Activated CD8-positive, alpha-beta memory T cell treated with anti-CD3 and anti-CD28 coated beads, Interleukin-2, amount 50 U/mL, for 24 hours (primary cell): Measurements from ENCODE around the gene TOR1AIP2.

Experiments used
- DNase-seq: peaks from one replicate; pipeline ENCODE4 v3.0.0-alpha.2; 2020; ENCODE audit errors: extremely low read depth

Gene TOR1AIP2

DNA sequence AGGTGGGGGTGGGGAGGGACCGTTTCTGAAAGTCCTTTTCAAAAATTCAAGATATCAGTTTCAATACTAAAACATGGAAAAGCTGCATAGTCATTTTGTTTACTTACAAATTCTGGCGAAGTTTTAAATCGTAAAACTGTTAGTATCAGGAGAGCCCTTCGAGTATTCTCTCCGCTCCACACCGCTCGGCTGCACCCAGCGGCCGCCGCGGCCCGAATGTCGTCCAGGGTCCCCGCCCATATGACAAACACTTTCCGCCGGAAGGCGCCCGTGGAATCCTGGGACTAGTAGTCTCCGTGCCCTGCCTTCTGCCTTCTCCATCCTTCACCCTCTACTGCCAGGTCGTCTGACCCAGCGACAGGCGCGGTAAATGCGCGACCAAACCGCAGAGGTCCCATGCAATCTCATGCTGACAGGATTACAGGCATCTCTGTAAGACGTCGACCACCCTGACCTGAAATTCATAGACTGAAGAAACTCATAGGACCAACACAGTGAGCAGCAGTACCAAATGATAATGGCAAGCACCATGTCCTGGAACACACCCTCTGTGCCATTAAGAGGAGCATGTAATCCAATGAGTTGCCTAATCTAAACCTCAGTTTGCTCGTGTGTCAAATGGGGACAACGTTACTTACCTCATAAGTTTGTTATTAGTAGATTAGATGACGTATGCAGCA, at the start of gene TOR1AIP2:
TSS of gene TOR1AIP2 (minus strand) at position 218 of the 680 bp plus-strand sequence. CDS start 25,138 bp downstream, outside the sequence.
- DNase-seq = peak; percentile 76

DNA sequence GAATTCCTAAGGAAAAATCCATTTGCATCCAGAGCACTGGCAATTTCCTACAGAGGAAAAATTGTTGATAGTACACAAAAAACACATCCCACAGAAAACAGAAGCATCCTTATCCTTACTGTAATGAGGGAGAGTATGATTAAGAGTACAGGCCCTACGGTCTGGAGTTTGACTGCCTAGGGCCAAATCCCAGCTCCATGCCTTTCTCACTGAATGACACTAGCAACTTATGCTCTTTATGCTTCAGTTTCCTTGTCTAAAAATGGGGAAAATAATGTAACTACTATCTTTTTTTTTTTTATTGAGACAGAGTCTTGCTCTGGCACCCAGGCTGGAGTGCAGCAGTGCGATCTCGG, 49.2 kb upstream of the TOR1AIP2 start:
- no peak for DNase-seq

DNA sequence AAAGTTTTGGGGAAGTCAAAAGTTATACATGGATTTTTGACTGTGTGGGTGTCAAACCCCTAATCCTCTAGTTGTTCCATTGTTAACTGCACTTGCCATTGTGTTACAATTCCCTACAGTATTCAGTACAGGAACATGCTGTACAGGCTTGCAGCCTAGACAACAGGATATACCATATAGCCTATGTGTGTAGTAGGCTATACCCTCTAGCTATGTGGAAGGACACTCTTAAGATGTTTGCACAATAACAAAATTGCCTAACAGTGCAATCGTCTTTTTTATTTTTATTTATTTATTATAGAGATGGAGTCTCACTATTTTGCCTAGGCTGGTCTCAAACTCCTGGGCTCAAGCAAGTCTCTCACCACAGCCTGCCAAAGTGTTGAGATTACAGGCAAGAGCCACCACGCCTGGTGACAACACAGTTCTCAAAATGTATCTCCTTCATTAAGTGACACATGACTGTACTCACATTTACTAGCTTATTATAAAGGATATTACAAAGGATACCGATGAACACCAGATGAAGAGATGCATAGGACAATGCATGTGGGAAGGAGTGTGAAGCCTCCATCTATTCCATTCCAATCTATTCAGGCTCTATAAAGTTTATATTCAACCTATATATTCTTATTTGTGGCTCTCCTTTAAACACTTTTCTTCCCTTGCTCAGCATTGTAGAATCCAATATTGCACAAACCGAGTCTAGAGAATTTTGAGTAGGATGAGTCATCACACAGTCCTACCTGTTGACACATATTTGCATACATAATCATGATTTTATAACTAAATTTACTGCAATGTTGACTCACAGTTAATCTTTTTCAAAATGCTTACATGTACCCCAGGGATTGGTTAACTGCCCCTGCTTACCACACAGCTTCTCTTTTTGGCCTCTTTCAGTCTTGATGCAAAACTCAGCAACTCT, 48.6 kb upstream of the TOR1AIP2 start:
- no peak for DNase-seq

DNA sequence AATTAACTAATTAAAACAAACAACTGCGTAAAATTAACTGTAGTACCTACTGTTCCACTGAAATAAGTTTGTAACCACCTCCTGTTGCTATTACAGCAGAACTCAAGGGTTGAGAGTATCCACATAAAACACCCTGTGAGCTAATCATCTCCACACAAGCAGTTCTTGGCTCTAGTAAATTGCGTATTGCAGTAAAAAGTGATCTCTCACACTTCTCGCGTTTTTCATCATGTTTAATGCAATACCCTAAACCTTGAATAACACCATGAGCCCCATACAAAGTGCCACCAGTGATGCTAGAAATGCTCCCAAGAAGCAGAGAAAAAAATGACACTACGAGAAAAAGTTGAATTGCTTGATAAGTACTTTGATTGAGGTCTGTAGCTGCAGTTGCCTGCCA, 47.7 kb upstream of the TOR1AIP2 start:
- DNase-seq = no peak

DNA sequence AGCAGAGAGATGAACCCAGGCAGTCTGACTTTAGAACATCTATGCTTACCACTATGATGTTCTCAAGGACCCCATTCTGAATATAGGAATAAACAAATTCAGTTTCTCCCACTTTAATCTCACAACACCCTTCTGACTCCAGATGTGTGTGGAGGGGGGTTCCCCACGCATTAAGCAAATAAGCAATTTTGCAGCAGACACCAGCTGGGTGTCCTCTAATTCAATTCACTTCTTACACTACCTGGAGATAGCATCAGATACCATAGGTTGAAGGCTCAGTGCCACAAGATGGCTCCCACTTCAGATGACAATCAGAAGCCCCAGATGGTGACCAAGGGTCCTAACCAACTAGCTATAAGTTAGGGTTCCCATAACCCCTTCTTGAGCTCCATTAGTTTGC, 46.7 kb upstream of the TOR1AIP2 start:
- no peak for DNase-seq

DNA sequence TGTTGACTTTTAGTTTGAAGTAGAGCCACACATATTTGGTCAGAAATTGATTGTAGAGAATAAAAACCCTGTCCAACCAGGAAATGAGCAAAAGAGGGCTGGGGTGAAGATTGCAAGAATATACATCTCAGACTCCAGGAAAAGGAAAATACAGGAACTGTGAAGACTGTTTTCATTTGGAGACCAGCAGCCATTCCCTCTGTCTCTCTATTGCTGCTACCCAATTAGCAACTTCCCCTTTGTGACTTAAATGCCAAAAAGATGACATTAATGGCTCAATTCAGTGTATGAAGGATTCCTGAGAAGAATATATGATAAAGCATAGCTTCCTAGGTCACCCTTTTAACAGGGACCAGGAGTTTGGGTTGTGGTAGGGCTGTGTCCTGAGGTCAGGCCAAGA, 45.4 kb upstream of the TOR1AIP2 start:
- no peak for DNase-seq

DNA sequence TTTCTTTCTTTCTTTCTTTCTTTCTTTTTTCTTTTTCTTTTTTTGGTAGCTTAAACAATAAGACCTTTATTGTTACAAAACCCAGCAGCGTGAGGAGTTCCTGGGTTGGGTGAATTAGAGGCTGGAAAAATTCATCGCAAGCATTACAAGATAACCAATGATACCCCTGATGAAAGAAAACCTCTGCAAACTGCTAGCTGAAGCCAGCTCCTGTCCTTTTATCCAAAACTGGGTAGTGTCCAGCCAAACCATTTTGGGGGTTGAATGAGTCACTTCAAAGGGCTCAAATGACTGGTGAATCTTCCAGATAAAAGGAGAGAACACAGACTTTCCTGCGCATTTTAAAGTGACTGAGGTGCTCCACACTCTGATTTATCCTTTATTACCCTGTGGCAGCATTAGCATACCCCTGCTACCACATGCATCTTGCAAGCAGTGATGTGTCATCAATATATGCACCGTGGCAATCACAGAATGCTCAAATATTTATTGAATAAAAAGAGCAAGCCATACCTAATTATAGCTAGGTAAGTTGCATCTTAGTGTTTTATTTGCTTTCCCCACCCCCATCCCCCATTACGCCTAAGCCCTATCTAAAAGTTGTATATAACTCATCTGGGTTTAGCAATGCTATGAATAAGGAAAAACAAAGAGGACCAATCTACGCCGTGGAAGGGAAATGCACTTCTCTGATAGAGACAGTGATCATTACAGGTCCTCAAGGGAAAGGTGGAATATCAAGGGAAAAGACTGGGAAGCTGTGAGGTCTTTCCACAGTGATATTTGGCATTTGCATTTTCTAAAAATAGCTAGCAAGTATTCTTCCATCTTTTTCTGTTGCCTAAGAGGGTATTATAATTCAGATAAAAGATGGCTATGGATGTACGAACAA, 44.6 kb upstream of the TOR1AIP2 start:
- DNase-seq = no peak

DNA sequence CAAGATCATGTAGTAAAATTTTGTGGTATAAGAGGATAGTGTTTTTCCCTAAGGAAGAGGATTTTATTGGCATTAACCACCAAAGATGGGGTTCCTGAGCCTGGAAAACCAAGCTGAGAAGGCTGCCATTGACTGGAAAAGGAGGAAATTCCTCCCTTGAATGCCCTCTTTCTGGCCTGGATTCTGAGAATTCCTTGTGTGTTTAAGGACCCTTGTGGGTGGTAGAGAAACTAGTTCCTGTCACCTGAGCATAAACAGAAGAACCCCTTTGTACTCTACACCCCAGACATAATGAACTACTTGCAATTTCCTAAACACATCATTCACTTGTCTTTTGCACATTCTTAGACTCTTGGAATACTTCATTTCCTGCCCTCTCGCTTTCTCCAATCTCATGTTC, 43.9 kb upstream of the TOR1AIP2 start:
- no peak for DNase-seq

DNA sequence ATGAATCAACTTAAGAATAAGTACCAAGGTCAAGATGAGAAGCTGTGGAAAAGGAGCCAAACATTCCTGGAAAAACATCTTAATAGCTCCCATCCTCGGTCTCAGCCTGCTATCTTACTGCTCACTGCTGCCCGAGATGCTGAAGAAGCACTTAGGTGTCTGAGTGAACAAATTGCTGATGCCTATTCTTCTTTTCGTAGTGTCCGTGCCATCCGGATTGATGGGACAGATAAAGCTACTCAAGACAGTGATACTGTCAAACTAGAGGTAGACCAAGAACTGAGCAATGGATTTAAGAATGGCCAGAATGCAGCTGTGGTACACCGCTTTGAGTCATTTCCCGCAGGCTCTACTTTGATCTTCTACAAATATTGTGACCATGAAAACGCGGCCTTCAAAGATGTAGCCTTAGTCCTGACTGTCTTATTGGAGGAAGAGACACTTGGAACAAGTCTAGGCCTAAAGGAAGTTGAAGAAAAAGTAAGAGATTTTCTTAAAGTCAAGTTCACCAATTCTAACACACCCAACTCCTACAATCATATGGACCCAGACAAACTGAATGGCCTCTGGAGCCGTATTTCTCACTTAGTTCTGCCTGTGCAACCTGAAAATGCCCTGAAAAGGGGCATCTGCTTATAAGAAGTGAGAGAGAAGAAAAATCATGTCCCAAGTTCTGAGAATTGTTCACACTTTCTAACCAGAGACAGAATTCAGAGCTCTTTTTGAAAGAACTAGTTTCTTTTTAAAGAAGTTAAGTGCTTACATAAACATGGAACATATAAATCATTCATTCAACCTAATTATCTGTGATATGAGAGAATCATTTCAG, 40.2 kb upstream of the TOR1AIP2 start:
- no peak for DNase-seq

DNA sequence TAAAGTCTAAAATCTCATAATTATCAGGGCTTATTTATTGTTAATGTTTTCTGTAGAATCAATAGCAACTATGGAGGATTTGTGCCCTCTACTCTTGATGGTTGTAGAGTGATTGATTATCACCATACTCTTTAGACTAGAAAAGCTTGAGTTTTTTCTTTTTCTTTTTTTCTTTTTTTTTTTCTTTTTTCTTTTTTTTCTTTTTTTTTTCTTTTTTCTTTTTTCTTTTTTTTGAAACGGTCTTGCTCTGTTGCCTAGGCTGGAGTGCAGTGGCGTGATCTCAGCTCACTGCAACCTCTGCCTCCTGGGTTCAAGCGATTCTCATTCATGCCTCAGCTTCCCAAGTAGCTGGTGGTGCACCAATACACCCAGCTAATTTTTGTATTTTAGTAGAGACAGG, 34.2 kb upstream of the TOR1AIP2 start:
- no peak for DNase-seq

DNA sequence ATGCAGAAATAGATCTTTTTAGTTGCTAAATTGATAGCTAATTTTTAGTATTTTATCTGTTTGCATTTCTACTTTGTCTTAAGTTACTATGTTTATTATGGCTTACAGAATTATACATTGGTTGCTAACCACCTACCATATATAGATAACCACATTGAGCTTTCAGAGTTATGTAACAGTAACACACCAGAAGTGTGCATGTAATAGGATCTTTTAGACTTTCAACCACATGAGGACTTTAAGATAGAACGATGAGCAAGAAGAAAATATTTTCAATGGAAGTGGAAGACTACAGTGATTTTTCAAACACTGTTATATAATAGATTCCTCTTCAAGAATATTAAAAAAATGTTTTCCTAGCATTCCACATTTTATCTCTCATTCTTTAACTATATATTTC, 33.3 kb upstream of the TOR1AIP2 start:
- no peak for DNase-seq

DNA sequence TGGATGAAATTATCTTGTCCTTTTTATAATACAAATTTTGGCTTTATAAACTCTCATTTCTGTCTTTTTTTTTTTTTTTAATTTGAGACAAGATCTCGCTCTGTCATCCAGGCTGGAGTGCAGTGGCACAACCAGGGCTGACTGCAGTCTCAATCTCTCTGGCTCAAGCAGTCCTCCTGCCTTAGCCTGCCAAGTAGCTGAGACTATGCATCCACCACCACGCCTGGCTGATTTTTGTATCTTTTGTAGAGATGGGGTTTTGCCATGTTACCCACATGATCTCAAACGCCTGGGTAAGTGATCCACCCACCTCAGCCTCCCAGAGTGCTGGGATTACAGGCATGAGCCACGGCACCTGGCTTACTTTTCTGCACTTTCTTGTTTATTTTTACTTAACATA, 12.0 kb upstream of the TOR1AIP2 start:
- no peak for DNase-seq

DNA sequence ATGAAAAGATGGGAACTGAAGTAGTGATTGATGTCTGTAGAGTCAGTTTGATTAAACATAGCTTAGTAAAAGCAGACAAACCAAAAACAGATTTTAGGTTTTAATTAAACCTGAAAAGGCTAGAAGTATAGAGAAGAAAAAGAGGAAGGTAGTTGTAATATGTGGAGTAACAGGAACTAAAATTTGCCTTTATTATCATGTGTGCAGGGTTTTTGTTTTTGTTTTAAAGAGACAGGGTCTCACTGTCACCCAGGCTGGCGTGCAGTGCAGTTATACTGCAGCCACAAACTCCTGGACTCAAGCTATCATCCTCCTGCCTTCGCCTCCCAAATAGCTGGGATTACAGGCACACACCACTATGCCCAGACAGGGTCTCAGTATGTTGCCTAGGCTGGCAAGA, 10.5 kb upstream of the TOR1AIP2 start:
- no peak for DNase-seq

DNA sequence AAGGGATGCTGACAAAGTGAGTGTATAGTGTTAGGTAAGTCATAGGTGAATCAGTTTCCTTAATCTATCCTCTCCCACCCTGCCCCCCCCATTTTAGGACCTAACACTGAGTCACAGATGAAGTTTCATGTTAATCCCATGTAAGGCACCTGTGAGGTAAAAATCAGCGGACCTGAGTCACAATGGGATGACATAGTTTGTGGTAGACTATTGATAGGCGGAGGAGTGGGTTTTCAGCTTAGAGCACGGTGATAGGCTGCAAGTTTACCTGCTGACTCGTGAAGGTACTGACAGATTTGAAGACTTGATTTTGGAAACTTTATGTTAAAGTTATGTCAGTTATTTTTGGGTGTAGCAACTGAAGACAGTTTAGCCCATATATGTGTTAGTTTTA, 6.1 kb upstream of the TOR1AIP2 start:
- no peak for DNase-seq

DNA sequence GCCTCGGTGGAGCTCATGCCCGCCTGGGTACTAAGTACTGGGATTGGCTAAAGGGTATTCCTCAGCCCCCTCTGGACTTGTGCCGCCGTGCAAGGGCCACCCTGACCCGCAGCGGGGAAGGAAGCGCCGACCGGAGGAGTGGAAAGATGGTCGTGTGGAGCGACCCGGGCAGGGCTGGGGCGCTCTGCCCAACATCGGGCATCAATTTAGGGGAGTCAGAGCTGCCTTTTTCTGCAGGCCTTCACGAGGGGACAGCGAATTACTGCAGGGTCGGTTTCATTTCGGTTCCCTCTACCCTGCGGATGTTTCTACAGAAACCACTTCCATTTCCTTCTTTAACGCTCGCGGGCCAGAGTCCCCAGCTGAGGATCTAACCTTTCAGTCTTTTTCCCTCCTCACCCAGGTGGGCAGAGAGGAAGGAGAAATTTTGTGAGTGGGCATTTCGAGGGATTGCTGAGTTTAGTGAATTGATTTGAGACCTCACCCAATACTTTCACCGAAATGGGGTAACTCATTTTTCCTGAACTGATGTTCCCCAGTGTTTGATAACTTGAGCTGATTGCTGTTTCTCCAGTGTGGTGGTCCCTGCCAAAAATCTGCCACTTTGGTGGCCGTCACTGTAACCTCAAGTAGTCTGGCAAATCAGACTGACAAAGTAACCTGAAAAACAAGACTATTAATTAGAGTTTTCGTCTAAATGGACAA, 5.6 kb upstream of the TOR1AIP2 start:
- DNase-seq = no peak

DNA sequence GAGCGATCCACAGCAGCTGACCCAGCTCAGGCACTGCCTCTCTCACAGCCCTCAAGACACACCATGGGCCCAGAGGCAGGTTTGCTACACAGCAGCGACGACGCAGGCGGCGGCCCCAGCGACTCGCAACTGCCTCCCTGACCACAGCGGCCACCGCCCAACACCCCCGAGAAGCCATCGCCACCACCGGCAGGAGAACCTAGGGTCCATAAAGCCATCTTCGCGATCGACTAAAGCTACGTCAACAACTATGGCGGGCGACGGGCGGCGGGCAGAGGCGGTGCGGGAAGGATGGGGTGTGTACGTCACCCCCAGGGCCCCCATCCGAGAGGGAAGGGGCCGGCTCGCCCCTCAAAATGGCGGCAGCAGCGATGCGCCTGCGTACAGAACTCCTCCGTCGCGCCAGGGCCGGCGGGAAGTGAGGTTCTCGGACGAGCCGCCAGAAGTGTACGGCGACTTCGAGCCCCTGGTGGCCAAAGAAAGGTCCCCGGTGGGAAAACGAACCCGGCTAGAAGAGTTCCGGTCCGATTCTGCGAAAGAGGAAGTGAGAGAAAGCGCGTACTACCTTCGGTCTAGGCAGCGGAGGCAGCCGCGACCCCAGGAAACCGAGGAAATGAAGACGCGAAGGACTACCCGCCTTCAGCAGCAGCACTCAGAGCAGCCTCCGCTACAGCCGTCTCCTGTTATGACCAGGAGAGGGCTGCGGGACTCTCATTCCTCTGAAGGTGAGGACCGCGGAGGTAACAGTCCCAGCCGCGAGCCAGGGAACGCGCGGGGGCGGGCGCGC, 4.8 kb upstream of the TOR1AIP2 start, which contains the start of gene TOR1AIP1:
TSS of gene TOR1AIP1 (plus strand) at position 33 of the 787 bp plus-strand sequence. CDS start at position 251, 218 bp downstream.
- peak; percentile 94 for DNase-seq

DNA sequence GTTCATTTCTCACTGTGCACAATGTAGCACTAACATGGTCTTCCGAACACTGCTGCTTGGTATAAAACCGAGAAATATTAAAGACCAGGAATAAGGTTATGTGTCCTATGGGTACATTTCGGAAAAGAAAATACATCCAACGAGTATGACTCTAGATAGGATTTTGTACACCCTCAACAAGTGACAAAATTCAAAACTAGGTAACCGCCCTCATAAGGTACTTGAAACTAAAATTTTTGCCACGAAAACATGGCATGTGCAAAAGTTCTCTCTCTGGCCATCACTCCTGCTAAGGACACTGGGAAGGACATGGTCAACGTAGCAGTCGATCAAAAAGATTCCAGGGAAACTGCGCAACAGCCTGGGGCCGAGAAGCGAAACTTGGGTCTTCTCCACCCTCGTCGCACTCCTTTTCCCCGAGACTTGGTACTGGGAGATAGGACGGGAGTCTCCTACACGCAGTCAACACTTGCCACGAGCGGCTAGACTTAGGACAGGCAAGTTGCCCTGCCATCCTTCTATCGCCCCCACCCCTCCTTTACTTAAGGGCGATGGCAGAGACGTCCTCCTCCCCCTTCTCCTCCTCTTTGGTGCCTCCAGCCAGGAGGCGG, 4.1 kb upstream of the TOR1AIP2 start:
- DNase-seq = no peak

DNA sequence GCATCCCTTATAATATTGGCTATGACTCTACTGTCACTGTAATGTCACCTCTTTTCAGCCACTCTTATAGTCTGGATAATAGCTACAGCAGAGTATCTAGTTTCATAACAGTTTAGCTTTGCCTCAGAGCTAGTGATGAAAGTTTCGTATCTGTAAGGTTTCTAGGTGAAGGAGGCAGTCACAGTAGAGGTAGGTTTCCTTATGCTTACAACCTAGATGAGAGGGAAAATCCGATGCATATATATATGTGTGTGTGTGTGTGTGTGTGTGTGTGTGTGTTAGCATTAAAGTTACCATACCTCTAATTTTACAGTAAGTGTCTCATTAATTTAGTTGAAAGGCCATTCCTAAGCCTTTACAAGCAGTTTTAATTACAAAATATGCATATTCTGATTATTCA, 2.2 kb upstream of the TOR1AIP2 start:
- DNase-seq = no peak

DNA sequence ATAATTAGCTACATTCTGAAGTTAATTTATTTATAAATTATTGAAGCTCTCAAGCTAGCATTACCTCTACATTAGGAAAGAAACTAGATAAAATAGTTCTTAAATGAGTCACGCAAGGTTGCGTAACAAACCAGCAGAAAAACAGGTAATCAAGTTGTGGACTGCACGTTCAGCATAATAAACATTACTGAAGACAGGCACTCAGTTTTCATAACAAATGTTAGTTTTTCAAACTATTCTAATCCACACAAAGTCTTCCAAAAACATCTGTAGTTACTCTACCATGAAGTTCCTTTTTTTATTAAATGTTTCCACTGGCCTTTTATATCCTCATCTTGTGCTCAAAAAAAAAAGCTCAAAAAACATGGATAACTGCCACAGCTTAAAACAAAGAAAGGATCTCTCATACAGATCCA, 1.3 kb downstream of the TOR1AIP2 start:
- no peak for DNase-seq
